Epithelial cell of proximal tubule (primary cell): ENCODE results near the gene SLC16A8. TPM values are rescaled to one million over a fixed set of nuclear protein-coding genes. Genes with fewer than 3 reads are reported as not detected.

Experiments
- DNase-seq: peaks from one replicate; pipeline ENCODE4 v3.0.0-alpha.2; 2011; ENCODE audit warnings: low read depth
- H3K4me3 ChIP-seq: 2 replicates; pipeline ENCODE4 v1.5.1; 2011; ENCODE audit warnings: low read depth, mild to moderate bottlenecking, low read length
- total RNA-seq: library from RNA; depleted of rRNA; stranded (reverse); fragments of >200 nt; gene quantifications from 2 replicates; pipeline ENCODE4 v1.2.3, GENCODE V29; 2015
- TF ChIP-seq, protein P1 (sequence below): conservative IDR thresholded peaks from 2 replicates; pipeline ENCODE4 v1.5.1; 2012; ENCODE audit warnings: low read depth, mild to moderate bottlenecking, low read length

The SLC16A8 gene
- total RNA-seq, 1 donor from 2014 or later, result 0.06 TPM

- TF ChIP-seq, protein P1, sequence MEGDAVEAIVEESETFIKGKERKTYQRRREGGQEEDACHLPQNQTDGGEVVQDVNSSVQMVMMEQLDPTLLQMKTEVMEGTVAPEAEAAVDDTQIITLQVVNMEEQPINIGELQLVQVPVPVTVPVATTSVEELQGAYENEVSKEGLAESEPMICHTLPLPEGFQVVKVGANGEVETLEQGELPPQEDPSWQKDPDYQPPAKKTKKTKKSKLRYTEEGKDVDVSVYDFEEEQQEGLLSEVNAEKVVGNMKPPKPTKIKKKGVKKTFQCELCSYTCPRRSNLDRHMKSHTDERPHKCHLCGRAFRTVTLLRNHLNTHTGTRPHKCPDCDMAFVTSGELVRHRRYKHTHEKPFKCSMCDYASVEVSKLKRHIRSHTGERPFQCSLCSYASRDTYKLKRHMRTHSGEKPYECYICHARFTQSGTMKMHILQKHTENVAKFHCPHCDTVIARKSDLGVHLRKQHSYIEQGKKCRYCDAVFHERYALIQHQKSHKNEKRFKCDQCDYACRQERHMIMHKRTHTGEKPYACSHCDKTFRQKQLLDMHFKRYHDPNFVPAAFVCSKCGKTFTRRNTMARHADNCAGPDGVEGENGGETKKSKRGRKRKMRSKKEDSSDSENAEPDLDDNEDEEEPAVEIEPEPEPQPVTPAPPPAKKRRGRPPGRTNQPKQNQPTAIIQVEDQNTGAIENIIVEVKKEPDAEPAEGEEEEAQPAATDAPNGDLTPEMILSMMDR, result no peak
- no peak for DNase-seq
Observed at GRCh38 chr22:38065539-38065938, 18.4 kb downstream of the SLC16A8 start.

DNA sequence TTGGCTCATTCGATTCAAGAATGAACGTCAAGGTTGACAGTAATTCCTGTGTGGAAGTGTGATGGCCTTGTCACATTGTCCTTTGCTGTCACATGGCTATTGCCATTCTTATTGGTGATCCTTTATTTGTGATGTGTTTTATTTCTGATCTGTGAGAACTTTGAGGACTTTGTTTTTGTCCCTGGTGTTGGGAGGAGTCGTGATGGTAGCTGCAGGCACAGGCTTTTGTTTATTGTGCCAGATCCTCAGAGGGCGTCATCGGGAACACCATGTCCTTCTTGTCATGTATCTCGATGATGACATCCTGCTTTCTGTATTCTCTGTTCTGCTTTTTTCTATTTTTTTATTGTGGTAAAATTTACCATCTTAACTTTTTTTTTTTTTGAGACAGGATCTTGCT is 21.2 kb downstream of the SLC16A8 start:
- DNase-seq, result no peak
- TF ChIP-seq, protein P1, result no peak
- no peak overlapping the region for H3K4me3 ChIP-seq

More at GRCh38 chr22:38065539-38065938, 18.4 kb downstream of the SLC16A8 start:
- H3K4me3 ChIP-seq, result no peak overlapping the region

GRCh38 chr22:38056969-38057891 is 26.8 kb downstream of the SLC16A8 start, which contains the start of gene PICK1:
PICK1 (plus strand) TSS chr22:38057404; CDS start chr22:38057810, 406 bp downstream.
- TF ChIP-seq, protein P1, result no peak
- peak; percentile 65 for DNase-seq
- H3K4me3 ChIP-seq, result peak within 1 kb of the TSS; percentile 85

- TF ChIP-seq, protein P1, result peak; percentile 77
- no peak overlapping the region for H3K4me3 ChIP-seq
- no peak for DNase-seq
Observed at GRCh38 chr22:38051900-38052862, 31.8 kb downstream of the SLC16A8 start.

- no peak for DNase-seq
- H3K4me3 ChIP-seq, result no peak overlapping the region
- TF ChIP-seq, protein P1, result no peak
Observed at GRCh38 chr22:38051261-38051660, 32.7 kb downstream of the SLC16A8 start.

GRCh38 chr22:38050720-38051119 is 33.3 kb downstream of the SLC16A8 start:
- H3K4me3 ChIP-seq, result no peak overlapping the region
- TF ChIP-seq, protein P1, result no peak
- DNase-seq, result no peak
